ENCODE measurements around the gene CCNA2. TPM values are rescaled to one million over a fixed set of nuclear protein-coding genes. Genes with fewer than 3 reads are reported as not detected.

CCNA2 gene
- total and polyA plus RNA-seq, 4 donors: 0.33 to 81.4 (median 2.4) TPM

DNA sequence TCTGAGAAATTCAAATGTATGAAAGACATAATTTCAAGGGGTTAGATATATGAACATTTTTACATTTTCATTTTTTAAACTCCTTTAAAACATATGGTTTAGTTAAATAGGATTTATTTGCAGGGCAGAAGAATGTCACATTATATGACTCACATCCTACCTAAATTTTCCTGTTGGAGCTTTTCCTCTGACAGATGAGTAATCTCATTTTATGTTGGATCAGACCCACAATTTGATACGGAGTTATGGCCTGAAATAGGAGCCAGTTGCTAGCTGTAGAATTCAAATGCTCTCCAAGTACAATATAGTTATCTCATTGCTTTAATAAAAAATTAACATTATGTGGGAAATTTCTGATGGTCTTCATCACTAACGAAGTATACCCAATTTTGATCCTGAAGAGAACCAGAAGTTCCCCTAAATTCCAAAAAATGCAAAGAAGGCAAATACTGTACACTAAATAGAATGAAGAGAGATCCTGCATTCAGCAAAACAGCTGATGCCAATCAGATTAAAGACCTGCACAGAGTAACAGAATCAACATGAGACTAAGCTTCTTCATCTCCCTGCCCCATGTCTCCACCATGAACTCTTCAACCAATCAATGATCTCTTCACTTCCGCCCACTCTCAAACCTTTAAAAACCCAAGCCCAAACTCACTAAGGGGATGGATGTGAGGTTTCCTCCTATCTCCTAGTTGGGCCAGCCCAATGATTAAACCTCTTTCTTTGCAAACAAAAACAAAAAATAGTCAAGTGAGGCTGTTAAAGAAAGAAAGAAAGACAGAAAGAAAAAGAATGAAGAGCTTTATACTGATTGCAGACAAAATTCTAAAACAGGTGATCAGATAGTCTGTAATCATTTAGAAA lies 33.5 kb downstream of the CCNA2 start:
- no peak for DNase-seq (ENCODE audit: low spot score)
- WGBS: 84% methylated on average over 3 of the region's 3 CpGs
- H3K9ac ChIP-seq (ENCODE audit: low read depth in 1 of 2, low read length in 2 of 2): no peak overlapping the region

DNA sequence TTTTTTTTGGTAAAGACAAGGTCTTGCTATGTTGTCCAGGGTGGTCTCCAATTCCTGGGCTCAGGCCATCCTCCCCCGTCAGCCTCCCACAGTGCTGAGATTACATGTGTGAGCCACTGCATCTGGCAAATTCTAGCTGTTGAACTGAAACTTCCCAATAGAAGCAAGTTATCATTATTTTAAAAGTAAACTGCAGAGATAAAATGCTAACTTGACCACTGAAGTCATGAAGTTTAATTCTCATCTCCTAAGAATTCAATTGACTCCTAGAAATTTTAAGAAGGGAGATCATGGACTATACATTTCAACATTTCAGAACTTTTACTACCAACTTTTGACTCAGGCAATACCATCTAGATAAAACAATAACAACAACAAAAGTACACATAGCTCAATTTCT lies 34.2 kb downstream of the CCNA2 start:
- no peak overlapping the region for H3K9ac ChIP-seq (ENCODE audit: low read depth in 1 of 2, low read length in 2 of 2)
- H3K4me1 ChIP-seq (ENCODE audit: control insufficient read depth in 4 of 4, insufficient read depth in 4 of 4, low read length in 3 of 4): no peaks in the 10 kb centered on the region
- no peaks in the 10 kb centered on the region for H3K27me3 ChIP-seq (ENCODE audit: control insufficient read depth in 4 of 4, insufficient read depth in 4 of 4, low read length in 3 of 4)
- no peak overlapping the region for H3K27ac ChIP-seq (ENCODE audit: low read depth in 1 of 2, low read length in 2 of 2)
- TF ChIP-seq RAD21 (IDR thresholded peaks at IDR 0.05): no peak
- TF ChIP-seq, protein P1, sequence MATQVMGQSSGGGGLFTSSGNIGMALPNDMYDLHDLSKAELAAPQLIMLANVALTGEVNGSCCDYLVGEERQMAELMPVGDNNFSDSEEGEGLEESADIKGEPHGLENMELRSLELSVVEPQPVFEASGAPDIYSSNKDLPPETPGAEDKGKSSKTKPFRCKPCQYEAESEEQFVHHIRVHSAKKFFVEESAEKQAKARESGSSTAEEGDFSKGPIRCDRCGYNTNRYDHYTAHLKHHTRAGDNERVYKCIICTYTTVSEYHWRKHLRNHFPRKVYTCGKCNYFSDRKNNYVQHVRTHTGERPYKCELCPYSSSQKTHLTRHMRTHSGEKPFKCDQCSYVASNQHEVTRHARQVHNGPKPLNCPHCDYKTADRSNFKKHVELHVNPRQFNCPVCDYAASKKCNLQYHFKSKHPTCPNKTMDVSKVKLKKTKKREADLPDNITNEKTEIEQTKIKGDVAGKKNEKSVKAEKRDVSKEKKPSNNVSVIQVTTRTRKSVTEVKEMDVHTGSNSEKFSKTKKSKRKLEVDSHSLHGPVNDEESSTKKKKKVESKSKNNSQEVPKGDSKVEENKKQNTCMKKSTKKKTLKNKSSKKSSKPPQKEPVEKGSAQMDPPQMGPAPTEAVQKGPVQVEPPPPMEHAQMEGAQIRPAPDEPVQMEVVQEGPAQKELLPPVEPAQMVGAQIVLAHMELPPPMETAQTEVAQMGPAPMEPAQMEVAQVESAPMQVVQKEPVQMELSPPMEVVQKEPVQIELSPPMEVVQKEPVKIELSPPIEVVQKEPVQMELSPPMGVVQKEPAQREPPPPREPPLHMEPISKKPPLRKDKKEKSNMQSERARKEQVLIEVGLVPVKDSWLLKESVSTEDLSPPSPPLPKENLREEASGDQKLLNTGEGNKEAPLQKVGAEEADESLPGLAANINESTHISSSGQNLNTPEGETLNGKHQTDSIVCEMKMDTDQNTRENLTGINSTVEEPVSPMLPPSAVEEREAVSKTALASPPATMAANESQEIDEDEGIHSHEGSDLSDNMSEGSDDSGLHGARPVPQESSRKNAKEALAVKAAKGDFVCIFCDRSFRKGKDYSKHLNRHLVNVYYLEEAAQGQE (IDR thresholded peaks at IDR 0.05): no peak
- TF ChIP-seq, protein P2, sequence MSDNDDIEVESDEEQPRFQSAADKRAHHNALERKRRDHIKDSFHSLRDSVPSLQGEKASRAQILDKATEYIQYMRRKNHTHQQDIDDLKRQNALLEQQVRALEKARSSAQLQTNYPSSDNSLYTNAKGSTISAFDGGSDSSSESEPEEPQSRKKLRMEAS (IDR thresholded peaks at IDR 0.05): no peak
- TF ChIP-seq YY1 (IDR thresholded peaks at IDR 0.05): no peak
- TF ChIP-seq GABPA (IDR thresholded peaks at IDR 0.05 in 1 of 2, conservative IDR thresholded peaks at IDR 0.05 in 1 of 2): no peak
- TF ChIP-seq TAF1 (conservative IDR thresholded peaks at IDR 0.05): no peak
- no peak for TF ChIP-seq EGR1 (IDR thresholded peaks at IDR 0.05; ENCODE audit: low read depth in 2 of 2)
- TF ChIP-seq, protein P3, sequence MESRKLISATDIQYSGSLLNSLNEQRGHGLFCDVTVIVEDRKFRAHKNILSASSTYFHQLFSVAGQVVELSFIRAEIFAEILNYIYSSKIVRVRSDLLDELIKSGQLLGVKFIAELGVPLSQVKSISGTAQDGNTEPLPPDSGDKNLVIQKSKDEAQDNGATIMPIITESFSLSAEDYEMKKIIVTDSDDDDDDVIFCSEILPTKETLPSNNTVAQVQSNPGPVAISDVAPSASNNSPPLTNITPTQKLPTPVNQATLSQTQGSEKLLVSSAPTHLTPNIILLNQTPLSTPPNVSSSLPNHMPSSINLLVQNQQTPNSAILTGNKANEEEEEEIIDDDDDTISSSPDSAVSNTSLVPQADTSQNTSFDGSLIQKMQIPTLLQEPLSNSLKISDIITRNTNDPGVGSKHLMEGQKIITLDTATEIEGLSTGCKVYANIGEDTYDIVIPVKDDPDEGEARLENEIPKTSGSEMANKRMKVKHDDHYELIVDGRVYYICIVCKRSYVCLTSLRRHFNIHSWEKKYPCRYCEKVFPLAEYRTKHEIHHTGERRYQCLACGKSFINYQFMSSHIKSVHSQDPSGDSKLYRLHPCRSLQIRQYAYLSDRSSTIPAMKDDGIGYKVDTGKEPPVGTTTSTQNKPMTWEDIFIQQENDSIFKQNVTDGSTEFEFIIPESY (IDR thresholded peaks at IDR 0.05): no peak
- TF ChIP-seq FOXA1 (IDR thresholded peaks at IDR 0.05): no peak
- H3K36me3 ChIP-seq (ENCODE audit: control insufficient read depth in 4 of 4, insufficient read depth in 3 of 4, low read depth in 1 of 4, low read length in 3 of 4): no peaks in the 10 kb centered on the region
- peaks cover 0 to 3% (median 0%) of the 10 kb centered on the region in 4 donors for H3K9me3 ChIP-seq (ENCODE audit: control insufficient read depth in 4 of 4, low read length in 3 of 4)
- no peak for DNase-seq (ENCODE audit: low spot score)
- H3K4me3 ChIP-seq (ENCODE audit: low read depth in 1 of 3, low read length in 3 of 3): no peak overlapping the region
- 82% methylated on average over 1 of the region's 1 CpG for WGBS

More for the DNA sequence above, 33.5 kb downstream of the CCNA2 start:
- Histone ChIP-seq H3K4me3 (ENCODE audit: low read depth in 1 of 3, low read length in 3 of 3) (no peak overlapping the region), H3K4me1 (ENCODE audit: control insufficient read depth in 4 of 4, insufficient read depth in 4 of 4, low read length in 3 of 4) (no peaks in the 10 kb centered on the region), H3K27me3 (ENCODE audit: control insufficient read depth in 4 of 4, insufficient read depth in 4 of 4, low read length in 3 of 4) (no peaks in the 10 kb centered on the region), H3K9me3 (ENCODE audit: control insufficient read depth in 4 of 4, low read length in 3 of 4) (no peaks in the 10 kb centered on the region), H3K27ac (ENCODE audit: low read depth in 1 of 2, low read length in 2 of 2) (no peak overlapping the region), H3K36me3 (ENCODE audit: control insufficient read depth in 4 of 4, insufficient read depth in 3 of 4, low read depth in 1 of 4, low read length in 3 of 4) (no peaks in the 10 kb centered on the region)
- TF ChIP-seq FOXA2 (IDR thresholded peaks at IDR 0.05) (no peak), HNF4A (conservative IDR thresholded peaks at IDR 0.05) (no peak)
- TF ChIP-seq, protein P1 (IDR thresholded peaks at IDR 0.05): no peak
